Thyroid gland (tissue), 4 donors: ENCODE data around the gene LRFN4. TPM values are rescaled to one million over a fixed set of nuclear protein-coding genes. Genes with fewer than 3 reads are reported as not detected.

Experiments used
- DNase-seq, 2 donors: peaks; one replicate each; pipeline ENCODE4 v3.0.0-alpha.2; 2019
- H3K27ac ChIP-seq, 3 donors: fragments of 200-600 bp; sonication (generic); 1 replicate in 2 of 3; 2 replicates in 1 of 3; pipeline ENCODE4 v1.5.1; 2016 to 2019; ENCODE audit warnings: mild to moderate bottlenecking in 1 of 3, moderate library complexity in 1 of 3
- H3K27me3 ChIP-seq: fragments of 200-600 bp; sonication (generic); one replicate; pipeline ENCODE4 v1.5.1; 2019
- H3K36me3 ChIP-seq, 2 donors: fragments of 200-600 bp; sonication (generic); one replicate each; pipeline ENCODE4 v1.5.1; 2016 to 2019
- H3K4me1 ChIP-seq, 2 donors: fragments of 200-600 bp; sonication (generic); one replicate each; pipeline ENCODE4 v1.5.1; 2017 to 2019
- H3K4me3 ChIP-seq, 3 donors: fragments of 200-600 bp; sonication (generic); replicated peaks in 1 of 3; 1 replicate in 2 of 3; 2 replicates in 1 of 3; pipeline ENCODE4 v1.5.1; 2016; ENCODE audit warnings: mild to moderate bottlenecking in 1 of 3
- H3K9me3 ChIP-seq: fragments of 200-600 bp; sonication (generic); one replicate; pipeline ENCODE4 v1.5.1; 2017
- POLR2A ChIP-seq, 2 donors: fragments of 450-650 bp; IDR thresholded peaks; one replicate each; pipeline ENCODE4 v1.6.1; 2017; ENCODE audit warnings: antibody characterized with exemption in 2 of 2, mild to moderate bottlenecking in 2 of 2, moderate library complexity in 1 of 2
- WGBS, 2 donors: methylation state at CpG; one replicate each; pipeline ENCODE4 v1.1.5; 2017; 5-methylcytosine and 5-hydroxymethylcytosine counted together
- intact Hi-C: fragments of 100-400 bp; cut with DNase I; formaldehyde crosslinking; loops from one replicate; pipeline ENCODE4 v1.15.1; 2023
- total RNA-seq, 4 donors: library from RNA; depleted of rRNA; stranded (reverse); fragments of >200 nt; gene quantifications; one replicate each; pipeline ENCODE4 v1.2.3, GENCODE V29; 2016
- TF ChIP-seq, protein P1 (sequence below), 6 experiments: fragments of 200-600 bp in 3 of 6; fragments of 450-650 bp in 3 of 6; sonication (generic) in 3 of 6; IDR thresholded peaks; one replicate each; pipeline ENCODE4 v1.5.1; 2016 to 2019; ENCODE audit warnings: antibody characterized with exemption in 6 of 6, mild to moderate bottlenecking in 2 of 6, inconsistent platforms in 1 of 6, moderate library complexity in 1 of 6

Gene LRFN4
- total RNA-seq, 4 donors from 2014 or later: 4.7 to 7.5 (median 5.9) TPM

DNA sequence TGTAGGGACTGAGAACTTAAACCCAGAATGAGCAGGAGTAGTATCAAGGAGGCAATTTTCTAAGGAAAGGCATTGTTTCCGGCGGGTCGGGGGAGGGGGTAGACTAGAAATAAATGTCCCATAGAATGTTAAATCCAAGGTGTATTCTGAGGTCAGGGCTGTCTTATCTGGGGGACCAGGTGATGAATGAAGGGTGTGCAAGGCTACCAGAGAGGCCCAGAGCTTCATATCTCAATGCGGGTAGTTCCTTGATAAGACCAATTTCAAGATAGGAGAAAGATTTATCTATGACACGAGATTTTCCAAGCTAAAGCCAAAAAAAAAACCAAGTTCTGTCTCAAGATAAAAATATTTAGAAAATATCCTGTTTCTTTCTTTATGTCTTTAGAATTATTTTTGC lies 21.9 kb upstream of the LRFN4 start:
- H3K4me3 ChIP-seq: no peak overlapping the region
- H3K27me3 ChIP-seq: no peaks in the 10 kb centered on the region
- 78 to 85% methylated on average over 5 of the region's 5 CpGs for WGBS, 2 donors
- DNase-seq: no peak
- intact Hi-C loops: loop anchor here (5.0 kb wide), 1 partner anchor 143 kb away; no protein-coding TSS in a partner anchor
- H3K36me3 ChIP-seq: no peaks in the 10 kb centered on the region
- H3K9me3 ChIP-seq: no peaks in the 10 kb centered on the region
- TF ChIP-seq, protein P1, sequence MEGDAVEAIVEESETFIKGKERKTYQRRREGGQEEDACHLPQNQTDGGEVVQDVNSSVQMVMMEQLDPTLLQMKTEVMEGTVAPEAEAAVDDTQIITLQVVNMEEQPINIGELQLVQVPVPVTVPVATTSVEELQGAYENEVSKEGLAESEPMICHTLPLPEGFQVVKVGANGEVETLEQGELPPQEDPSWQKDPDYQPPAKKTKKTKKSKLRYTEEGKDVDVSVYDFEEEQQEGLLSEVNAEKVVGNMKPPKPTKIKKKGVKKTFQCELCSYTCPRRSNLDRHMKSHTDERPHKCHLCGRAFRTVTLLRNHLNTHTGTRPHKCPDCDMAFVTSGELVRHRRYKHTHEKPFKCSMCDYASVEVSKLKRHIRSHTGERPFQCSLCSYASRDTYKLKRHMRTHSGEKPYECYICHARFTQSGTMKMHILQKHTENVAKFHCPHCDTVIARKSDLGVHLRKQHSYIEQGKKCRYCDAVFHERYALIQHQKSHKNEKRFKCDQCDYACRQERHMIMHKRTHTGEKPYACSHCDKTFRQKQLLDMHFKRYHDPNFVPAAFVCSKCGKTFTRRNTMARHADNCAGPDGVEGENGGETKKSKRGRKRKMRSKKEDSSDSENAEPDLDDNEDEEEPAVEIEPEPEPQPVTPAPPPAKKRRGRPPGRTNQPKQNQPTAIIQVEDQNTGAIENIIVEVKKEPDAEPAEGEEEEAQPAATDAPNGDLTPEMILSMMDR (IDR thresholded peaks at IDR 0.05): no peak
- no peak for TF ChIP-seq POLR2A (IDR thresholded peaks at IDR 0.05)
- no peaks in the 10 kb centered on the region for H3K4me1 ChIP-seq
- no peak overlapping the region for H3K27ac ChIP-seq

DNA sequence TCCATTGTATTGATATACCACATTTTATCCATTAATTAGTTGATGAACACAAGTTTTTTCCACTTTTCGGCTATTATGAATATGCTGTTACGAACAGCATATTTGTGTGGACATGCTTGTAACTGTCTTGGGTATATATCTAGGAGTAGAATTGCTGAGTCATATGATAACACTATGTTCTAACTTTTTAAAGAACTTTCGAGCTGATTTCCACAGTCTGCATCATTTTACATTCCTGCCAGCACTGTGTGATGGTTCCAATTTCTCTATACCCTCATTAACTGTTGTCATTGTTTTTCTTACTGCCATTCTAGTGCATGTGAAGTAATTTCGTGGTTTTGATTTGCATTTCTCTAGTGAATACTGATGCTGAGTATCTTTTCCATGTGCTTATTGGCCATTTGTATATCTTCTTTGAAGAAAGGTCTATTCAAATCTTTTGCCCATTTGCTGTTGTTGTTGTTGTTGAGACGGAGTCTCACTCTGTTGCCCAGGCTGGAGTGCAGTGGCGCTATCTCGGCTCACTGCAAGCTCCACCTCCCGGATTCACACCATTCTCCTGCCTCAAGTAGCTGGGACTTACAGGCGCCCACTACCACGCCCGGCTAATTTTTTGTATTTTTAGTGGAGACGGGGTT lies 21.0 kb upstream of the LRFN4 start:
- intact Hi-C loops: no loop called here
- H3K4me1 ChIP-seq: peaks cover 0 to 3% of the 10 kb centered on the region in 2 donors
- no peaks in the 10 kb centered on the region for H3K9me3 ChIP-seq
- H3K36me3 ChIP-seq: no peaks in the 10 kb centered on the region
- DNase-seq: no peak
- no peak overlapping the region for H3K27ac ChIP-seq
- 91 to 94% methylated on average over 12 of the region's 12 CpGs for WGBS, 2 donors
- no peaks in the 10 kb centered on the region for H3K27me3 ChIP-seq
- H3K4me3 ChIP-seq: no peak overlapping the region
- TF ChIP-seq POLR2A (IDR thresholded peaks at IDR 0.05): no peak
- TF ChIP-seq, protein P1 (IDR thresholded peaks at IDR 0.05): no peak

DNA sequence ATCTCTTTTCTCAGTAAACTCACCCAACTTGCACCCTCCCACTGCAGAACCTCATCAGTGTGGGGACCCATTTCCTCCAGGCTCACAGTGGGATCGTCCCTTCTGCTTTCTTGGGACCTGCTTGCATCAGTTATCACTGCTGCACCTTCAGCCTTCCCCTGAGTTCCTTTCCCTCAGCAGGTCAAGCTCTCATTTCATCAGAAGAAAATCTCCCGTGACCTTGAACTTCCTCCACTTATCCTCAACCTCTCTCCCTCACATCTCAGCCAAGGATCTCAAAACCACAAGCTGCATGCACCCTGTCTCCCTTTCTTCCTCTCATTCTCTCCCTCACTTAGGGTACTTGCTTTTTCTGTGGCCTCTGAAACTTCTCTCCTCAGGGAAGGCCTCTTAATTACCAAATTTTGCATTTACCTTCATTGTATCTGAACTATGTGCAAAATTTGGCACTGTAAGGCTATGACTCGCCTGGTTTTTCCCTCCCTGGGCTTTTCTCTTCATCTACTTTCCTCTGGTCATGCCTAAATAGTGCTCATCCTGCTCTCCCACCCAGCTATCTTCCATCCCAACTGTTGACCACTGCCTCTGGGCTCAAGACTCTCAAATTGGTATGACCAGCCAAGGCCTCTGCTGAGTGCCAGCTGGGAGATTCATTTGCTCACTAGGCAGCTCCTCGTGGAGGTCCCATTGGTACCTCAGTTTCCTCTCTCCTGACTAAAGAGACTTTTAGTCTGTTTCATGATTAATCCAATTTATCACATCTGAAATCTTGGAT lies 16.4 kb upstream of the LRFN4 start:
- peaks cover 19 to 29% of the 10 kb centered on the region in 2 donors for H3K4me1 ChIP-seq
- H3K9me3 ChIP-seq: no peaks in the 10 kb centered on the region
- intact Hi-C loops: no loop called here
- H3K27me3 ChIP-seq: no peaks in the 10 kb centered on the region
- TF ChIP-seq, protein P1 (IDR thresholded peaks at IDR 0.05): no peak
- no peak for TF ChIP-seq POLR2A (IDR thresholded peaks at IDR 0.05)
- 89 to 95% methylated on average over 4 of the region's 4 CpGs for WGBS, 2 donors
- no peaks in the 10 kb centered on the region for H3K36me3 ChIP-seq
- DNase-seq: no peak
- no peak overlapping the region for H3K27ac ChIP-seq
- H3K4me3 ChIP-seq: no peak overlapping the region

DNA sequence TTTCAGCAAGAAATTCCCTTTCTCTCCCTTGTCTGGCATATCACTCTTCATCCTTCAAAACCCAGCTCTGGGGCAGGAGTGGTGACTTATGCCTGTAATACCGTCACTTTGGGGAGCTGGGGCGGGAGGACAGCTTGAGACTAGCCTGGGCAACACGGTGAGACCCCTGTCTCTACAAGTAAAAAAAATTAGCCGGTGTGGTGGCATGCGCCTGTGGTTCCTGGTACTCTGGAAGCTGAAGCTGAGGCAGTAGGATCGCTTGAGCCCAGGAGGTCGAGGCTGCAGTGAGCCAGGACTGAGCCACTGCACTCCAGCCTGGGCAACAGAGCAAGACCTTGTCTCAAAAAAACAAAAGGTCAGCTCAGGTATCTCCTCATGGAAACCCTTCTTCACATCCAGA lies 15.0 kb upstream of the LRFN4 start:
- Histone ChIP-seq H3K27ac (peak overlapping the region in 1 of 3 donors; percentile 82), H3K27me3 (no peaks in the 10 kb centered on the region), H3K4me3 (peak overlapping the region in 1 of 3 donors; percentile 94), H3K4me1 (peaks cover 19 to 29% of the 10 kb centered on the region in 2 donors), H3K36me3 (peaks cover 0 to 13% of the 10 kb centered on the region in 2 donors), H3K9me3 (no peaks in the 10 kb centered on the region)
- no peak for DNase-seq
- WGBS, 2 donors: 90 to 92% methylated on average over 7 of the region's 7 CpGs
- intact Hi-C loops: no loop called here
- TF ChIP-seq, protein P1 (IDR thresholded peaks at IDR 0.05): no peak
- no peak for TF ChIP-seq POLR2A (IDR thresholded peaks at IDR 0.05)

DNA sequence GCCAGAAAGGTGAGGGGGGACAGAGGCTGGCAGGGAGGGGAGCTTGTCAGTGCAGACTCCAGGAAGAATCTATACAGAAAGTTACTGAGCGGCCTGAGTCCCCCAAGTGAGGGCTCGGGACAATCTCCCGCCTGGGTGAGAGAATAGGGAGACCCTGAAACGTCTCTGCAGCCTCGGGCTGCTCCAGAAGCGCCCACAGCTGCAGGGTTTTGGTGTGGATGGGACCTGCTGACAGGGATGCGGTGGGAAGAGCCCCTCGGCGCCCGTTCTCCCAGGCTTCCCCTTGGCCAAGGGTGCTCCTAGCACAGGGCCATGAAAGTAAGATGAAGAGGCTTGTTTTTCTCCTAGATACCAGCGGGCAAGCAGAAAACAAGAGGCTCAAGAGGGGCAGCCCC lies 14.4 kb upstream of the LRFN4 start:
- 1 to 5% methylated on average over 10 to 11 of the region's 11 CpGs for WGBS, 2 donors
- Histone ChIP-seq H3K27me3 (no peaks in the 10 kb centered on the region), H3K27ac (peak overlapping the region; percentile 82 to 95 (median 86)), H3K4me3 (peak overlapping the region; percentile 25 to 94 (median 60)), H3K9me3 (no peaks in the 10 kb centered on the region), H3K36me3 (peaks cover 0 to 15% of the 10 kb centered on the region in 2 donors), H3K4me1 (peaks cover 19 to 29% of the 10 kb centered on the region in 2 donors)
- no peak for DNase-seq
- TF ChIP-seq, protein P1 (IDR thresholded peaks at IDR 0.05): no peak
- TF ChIP-seq POLR2A (IDR thresholded peaks at IDR 0.05): no peak
- intact Hi-C loops: no loop called here
